Measurements from ENCODE around the gene CNTN1. TPM values are rescaled to one million over a fixed set of nuclear protein-coding genes. Genes with fewer than 3 reads are reported as not detected.
"Not testable (repeated sequence)": the region's sequence is repeated elsewhere in the genome, so short reads cannot be mapped to it uniquely, and the experiment has no call there.

Gene CNTN1
- total RNA-seq, 1 donor from 2014 or later: not detected

- H3K4me3 Mint-ChIP-seq: no peak overlapping the region
- H3K36me3 Mint-ChIP-seq (ENCODE audit: low read depth): no peaks in the 10 kb centered on the region
- H3K27me3 Mint-ChIP-seq (ENCODE audit: insufficient read depth): no peaks in the 10 kb centered on the region
- H3K9me3 Mint-ChIP-seq: no peaks in the 10 kb centered on the region
- H3K27ac Mint-ChIP-seq: no peak overlapping the region
- DNase-seq (ENCODE audit: low spot score): no peak
- no peaks in the 10 kb centered on the region for H3K4me1 Mint-ChIP-seq (ENCODE audit: low read depth)
- intact Hi-C loops (cut with micrococcal nuclease): no loop called here
These were observed 25.3 kb downstream of the CNTN1 start for GRCh38 chr12:40717576-40717975.

DNA sequence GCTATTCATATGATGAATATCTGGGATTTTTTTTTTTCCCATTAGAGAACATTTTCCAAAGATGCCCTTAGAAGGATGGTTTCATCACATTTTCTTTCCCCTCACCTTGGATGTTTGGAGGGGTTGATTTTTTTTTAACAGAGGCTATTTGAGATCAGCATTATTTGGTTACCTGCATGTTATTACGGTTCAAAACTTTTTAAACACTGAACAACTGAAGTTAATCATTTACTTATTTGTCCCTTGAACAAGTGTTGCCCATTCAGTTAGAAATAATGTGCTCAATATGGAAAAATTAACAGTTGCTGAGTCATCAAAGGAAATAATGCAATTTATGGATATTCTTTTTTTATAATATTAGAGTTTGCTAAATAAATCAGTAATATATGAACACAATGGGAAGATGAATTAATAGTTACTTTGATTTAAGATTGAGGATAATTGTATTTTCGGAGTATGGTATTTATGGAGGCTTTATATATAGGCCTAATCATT is 26.7 kb downstream of the CNTN1 start:
- no peak overlapping the region for H3K27ac Mint-ChIP-seq

DNA sequence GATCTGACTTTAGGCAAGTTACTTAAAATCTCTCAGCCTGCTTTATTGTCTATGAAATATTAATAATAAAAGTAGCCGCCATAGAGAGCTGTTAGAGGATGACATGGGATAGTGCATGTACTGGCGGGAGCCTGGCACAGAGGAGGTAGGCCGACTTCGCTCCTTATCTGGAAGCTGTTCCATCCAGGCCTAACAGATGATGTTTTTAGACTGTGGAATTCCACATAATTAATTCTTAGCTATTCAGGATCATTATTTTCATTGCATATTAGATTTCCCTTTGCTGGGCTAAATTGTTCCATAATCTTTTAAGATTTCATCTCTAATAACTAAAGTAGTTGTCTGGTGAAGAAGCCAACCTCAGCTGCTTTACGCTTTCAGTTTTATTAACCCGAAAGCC is 30.8 kb downstream of the CNTN1 start:
- Mint-ChIP-seq H3K4me1 (ENCODE audit: low read depth) (no peaks in the 10 kb centered on the region), H3K9me3 (no peaks in the 10 kb centered on the region), H3K36me3 (ENCODE audit: low read depth) (no peaks in the 10 kb centered on the region), H3K27me3 (ENCODE audit: insufficient read depth) (no peaks in the 10 kb centered on the region), H3K4me3 (no peak overlapping the region), H3K27ac (no peak overlapping the region)
- no peak for DNase-seq (ENCODE audit: low spot score)
- intact Hi-C loops (cut with micrococcal nuclease): no loop called here

More for the DNA sequence above, 26.7 kb downstream of the CNTN1 start:
- intact Hi-C loops (cut with micrococcal nuclease): no loop called here
- no peaks in the 10 kb centered on the region for H3K9me3 Mint-ChIP-seq
- no peak for DNase-seq (ENCODE audit: low spot score)
- no peaks in the 10 kb centered on the region for H3K36me3 Mint-ChIP-seq (ENCODE audit: low read depth)
- H3K4me3 Mint-ChIP-seq: no peak overlapping the region
- no peaks in the 10 kb centered on the region for H3K4me1 Mint-ChIP-seq (ENCODE audit: low read depth)
- H3K27me3 Mint-ChIP-seq (ENCODE audit: insufficient read depth): no peaks in the 10 kb centered on the region

- Mint-ChIP-seq H3K4me1 (ENCODE audit: low read depth) (no peaks in the 10 kb centered on the region), H3K9me3 (no peaks in the 10 kb centered on the region), H3K27ac (no peak overlapping the region), H3K27me3 (ENCODE audit: insufficient read depth) (no peaks in the 10 kb centered on the region), H3K36me3 (ENCODE audit: low read depth) (no peaks in the 10 kb centered on the region), H3K4me3 (no peak overlapping the region)
- intact Hi-C loops (cut with micrococcal nuclease): no loop called here
- DNase-seq (ENCODE audit: low spot score): no peak
These were observed 34.1 kb downstream of the CNTN1 start for GRCh38 chr12:40726366-40726765.

DNA sequence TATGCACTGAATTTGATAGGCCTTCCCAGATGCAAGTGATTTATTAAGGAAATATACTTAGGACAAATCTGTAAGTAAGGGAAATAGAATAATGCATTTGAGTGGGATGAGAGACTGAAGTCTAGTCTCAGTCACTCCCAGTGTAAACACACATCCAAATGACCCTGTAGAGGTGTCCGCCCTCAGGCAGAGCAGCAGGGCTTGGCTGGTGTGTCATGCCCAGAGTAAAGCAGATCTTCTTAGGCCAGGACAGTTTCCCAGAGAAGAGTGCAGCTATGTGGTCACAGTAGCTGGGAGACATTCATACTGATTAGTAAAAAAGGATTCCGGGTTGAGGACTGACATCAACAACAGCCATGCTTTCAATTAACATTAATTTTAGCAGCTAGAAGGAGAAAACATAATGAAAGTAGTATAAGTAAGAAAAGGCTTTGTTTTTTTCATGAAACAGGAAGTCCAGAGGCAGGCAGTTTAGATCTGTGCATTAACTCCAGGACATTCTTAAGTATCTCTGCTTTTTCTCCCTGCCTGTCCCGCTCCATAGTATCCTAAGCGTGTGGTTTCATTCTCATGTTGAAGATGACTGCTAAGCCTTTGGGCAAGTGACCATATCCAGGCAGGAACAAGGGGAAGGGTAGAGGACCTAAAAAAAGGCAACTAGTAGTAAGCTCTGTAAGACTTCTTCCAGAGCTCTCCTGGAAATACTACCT is 35.7 kb downstream of the CNTN1 start:
- intact Hi-C loops (cut with micrococcal nuclease): no loop called here
- Mint-ChIP-seq H3K4me3 (no peak overlapping the region), H3K27ac (no peak overlapping the region)

DNA sequence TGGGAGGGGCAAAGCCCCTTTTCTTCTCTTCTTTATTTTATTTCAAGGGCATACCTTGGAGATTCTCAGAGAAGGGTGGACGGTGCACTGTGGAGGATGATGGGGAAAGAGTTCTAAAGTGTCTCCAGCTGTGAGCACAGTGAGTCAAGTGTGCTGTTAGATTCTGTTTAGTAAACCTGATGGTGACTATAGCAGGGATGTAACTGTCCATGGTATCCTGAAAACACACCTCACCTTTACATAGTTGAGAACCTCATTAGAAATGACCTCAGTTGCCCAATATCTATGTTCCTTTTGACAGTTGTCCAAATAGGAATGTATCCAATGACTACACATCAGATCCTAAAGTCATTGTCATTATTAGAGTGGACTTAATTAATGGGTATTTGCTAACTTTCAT is 38.0 kb downstream of the CNTN1 start:
- intact Hi-C loops (cut with micrococcal nuclease): no loop called here
- Mint-ChIP-seq H3K4me3 (no peak overlapping the region), H3K36me3 (ENCODE audit: low read depth) (no peaks in the 10 kb centered on the region), H3K4me1 (ENCODE audit: low read depth) (no peaks in the 10 kb centered on the region), H3K27me3 (ENCODE audit: insufficient read depth) (no peaks in the 10 kb centered on the region), H3K27ac (no peak overlapping the region), H3K9me3 (no peaks in the 10 kb centered on the region)
- no peak for DNase-seq (ENCODE audit: low spot score)

More for the DNA sequence above, 35.7 kb downstream of the CNTN1 start:
- Mint-ChIP-seq H3K36me3 (ENCODE audit: low read depth) (no peaks in the 10 kb centered on the region), H3K4me1 (ENCODE audit: low read depth) (no peaks in the 10 kb centered on the region), H3K9me3 (no peaks in the 10 kb centered on the region), H3K27me3 (ENCODE audit: insufficient read depth) (no peaks in the 10 kb centered on the region)
- DNase-seq (ENCODE audit: low spot score): no peak

- DNase-seq (ENCODE audit: low spot score): no peak
- intact Hi-C loops (cut with micrococcal nuclease): no loop called here
- H3K4me3 Mint-ChIP-seq: no peak overlapping the region
- no peak overlapping the region for H3K27ac Mint-ChIP-seq
- H3K36me3 Mint-ChIP-seq (ENCODE audit: low read depth): no peaks in the 10 kb centered on the region
- no peaks in the 10 kb centered on the region for H3K4me1 Mint-ChIP-seq (ENCODE audit: low read depth)
- H3K27me3 Mint-ChIP-seq (ENCODE audit: insufficient read depth): no peaks in the 10 kb centered on the region
- no peaks in the 10 kb centered on the region for H3K9me3 Mint-ChIP-seq
These were observed 41.6 kb downstream of the CNTN1 start for GRCh38 chr12:40733871-40734270.

DNA sequence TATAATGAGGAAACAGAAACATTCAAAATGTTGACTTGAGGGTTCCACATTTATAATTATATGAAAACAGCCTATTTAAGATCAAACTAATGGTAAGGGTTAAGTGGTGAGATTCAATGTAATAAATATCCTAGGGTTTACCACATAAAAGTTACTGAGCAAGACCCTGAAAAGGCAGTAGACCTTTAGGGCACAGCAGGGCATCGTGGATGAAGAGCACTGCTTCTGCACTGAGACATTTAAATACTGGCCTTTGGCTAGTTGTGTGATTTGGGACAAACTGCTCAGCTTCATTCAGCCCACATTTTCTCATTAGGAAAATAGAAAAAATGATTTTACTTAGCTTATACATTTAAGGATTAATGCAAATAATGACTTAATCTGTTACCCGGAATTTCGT is 42.0 kb downstream of the CNTN1 start:
- Mint-ChIP-seq H3K4me1 (ENCODE audit: low read depth) (no peaks in the 10 kb centered on the region), H3K36me3 (ENCODE audit: low read depth) (no peaks in the 10 kb centered on the region), H3K27ac (no peak overlapping the region), H3K27me3 (ENCODE audit: insufficient read depth) (no peaks in the 10 kb centered on the region), H3K4me3 (no peak overlapping the region), H3K9me3 (no peaks in the 10 kb centered on the region)
- DNase-seq (ENCODE audit: low spot score): no peak
- intact Hi-C loops (cut with micrococcal nuclease): no loop called here

DNA sequence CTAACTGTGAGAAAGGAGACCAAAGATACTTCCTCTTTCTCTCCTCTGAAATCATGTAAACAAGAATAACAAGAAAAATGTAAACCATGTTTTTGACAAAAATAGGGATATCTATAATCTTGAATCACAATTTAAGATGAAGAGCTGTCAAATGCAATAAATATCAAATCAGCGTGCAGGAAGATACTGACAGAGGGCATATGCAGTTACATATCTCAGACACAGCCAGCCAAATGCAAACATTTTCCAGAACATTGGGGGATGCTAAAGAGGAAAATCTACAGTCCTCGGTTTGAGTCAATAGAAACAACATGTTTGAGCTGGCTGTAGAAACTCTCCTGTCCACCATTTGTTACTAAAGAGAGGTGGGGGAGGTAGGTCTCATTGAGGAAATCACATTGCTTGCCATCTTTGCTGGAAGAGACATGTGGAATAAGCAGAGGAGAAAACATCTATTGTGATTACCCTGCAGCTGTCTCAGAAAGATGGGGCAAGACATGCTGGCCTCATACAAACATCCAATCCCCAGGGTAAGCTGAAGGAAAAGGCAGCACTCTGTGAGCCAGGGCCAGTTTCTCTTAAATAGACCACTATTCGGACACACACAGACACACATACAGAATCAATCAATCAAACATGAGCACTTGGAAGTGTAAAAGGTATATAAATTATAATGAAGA is 43.5 kb downstream of the CNTN1 start:
- no peaks in the 10 kb centered on the region for H3K27me3 Mint-ChIP-seq (ENCODE audit: insufficient read depth)
- no peak overlapping the region for H3K4me3 Mint-ChIP-seq
- intact Hi-C loops (cut with micrococcal nuclease): no loop called here
- no peak overlapping the region for H3K27ac Mint-ChIP-seq
- no peaks in the 10 kb centered on the region for H3K4me1 Mint-ChIP-seq (ENCODE audit: low read depth)
- no peaks in the 10 kb centered on the region for H3K36me3 Mint-ChIP-seq (ENCODE audit: low read depth)
- no peak for DNase-seq (ENCODE audit: low spot score)
- H3K9me3 Mint-ChIP-seq: no peaks in the 10 kb centered on the region

DNA sequence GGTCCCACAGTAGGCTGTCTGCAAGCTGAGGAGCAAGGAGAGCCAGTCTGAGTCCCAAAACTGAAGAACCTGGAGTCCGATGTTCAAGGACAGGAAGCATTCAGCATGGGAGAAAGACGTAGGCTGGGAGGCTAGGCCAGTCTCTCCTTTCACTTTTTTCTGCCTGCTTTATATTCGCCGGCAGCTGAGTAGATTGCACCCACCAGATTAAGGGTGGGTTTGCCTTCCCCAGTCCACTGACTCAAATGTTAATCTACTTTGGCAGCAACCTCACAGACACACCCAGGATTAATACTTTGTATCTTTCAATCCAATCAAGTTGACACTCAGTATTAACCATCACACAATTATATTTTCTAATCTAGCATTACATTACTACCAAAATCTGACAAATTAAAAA is 45.2 kb downstream of the CNTN1 start:
- H3K9me3 Mint-ChIP-seq; DNase-seq (ENCODE audit: low spot score); H3K27ac Mint-ChIP-seq; intact Hi-C loops (cut with micrococcal nuclease); H3K4me3 Mint-ChIP-seq; H3K36me3 Mint-ChIP-seq (ENCODE audit: low read depth); H3K27me3 Mint-ChIP-seq (ENCODE audit: insufficient read depth); H3K4me1 Mint-ChIP-seq (ENCODE audit: low read depth): not testable (repeated sequence)

- Mint-ChIP-seq H3K9me3 (no peaks in the 10 kb centered on the region), H3K27ac (no peak overlapping the region), H3K4me3 (no peak overlapping the region), H3K4me1 (ENCODE audit: low read depth) (no peaks in the 10 kb centered on the region), H3K27me3 (ENCODE audit: insufficient read depth) (no peaks in the 10 kb centered on the region), H3K36me3 (ENCODE audit: low read depth) (no peaks in the 10 kb centered on the region)
- intact Hi-C loops (cut with micrococcal nuclease): no loop called here
- DNase-seq (ENCODE audit: low spot score): no peak
These were observed 46.6 kb downstream of the CNTN1 start for GRCh38 chr12:40738856-40739255.

DNA sequence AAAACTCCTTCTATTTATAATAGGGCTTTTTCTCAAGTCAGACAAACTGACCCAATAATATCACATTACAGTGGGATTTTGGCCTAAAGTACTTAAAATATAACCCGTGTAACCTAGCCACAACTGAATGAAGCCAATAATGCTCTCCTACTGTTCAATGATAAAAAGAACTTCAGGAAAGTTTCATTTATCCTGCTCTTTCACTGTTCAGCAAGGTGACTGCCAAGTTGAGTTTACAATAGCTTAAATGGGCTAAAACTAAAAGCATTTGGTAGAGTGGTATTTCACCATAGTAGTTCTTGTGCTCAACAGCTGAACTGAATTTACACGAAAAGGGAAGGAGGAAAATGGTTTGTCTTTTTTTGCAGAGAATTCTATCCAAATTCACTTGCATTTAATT is 49.8 kb downstream of the CNTN1 start:
- Mint-ChIP-seq H3K27me3 (ENCODE audit: insufficient read depth) (no peaks in the 10 kb centered on the region), H3K4me1 (ENCODE audit: low read depth) (no peaks in the 10 kb centered on the region), H3K36me3 (ENCODE audit: low read depth) (no peaks in the 10 kb centered on the region), H3K27ac (no peak overlapping the region), H3K4me3 (no peak overlapping the region), H3K9me3 (no peaks in the 10 kb centered on the region)
- intact Hi-C loops (cut with micrococcal nuclease): no loop called here
- DNase-seq (ENCODE audit: low spot score): no peak

- no peaks in the 10 kb centered on the region for H3K36me3 Mint-ChIP-seq (ENCODE audit: low read depth)
- H3K4me3 Mint-ChIP-seq: no peak overlapping the region
- no peaks in the 10 kb centered on the region for H3K9me3 Mint-ChIP-seq
- H3K4me1 Mint-ChIP-seq (ENCODE audit: low read depth): no peaks in the 10 kb centered on the region
- H3K27ac Mint-ChIP-seq: no peak overlapping the region
- intact Hi-C loops (cut with micrococcal nuclease): no loop called here
- DNase-seq (ENCODE audit: low spot score): no peak
- H3K27me3 Mint-ChIP-seq (ENCODE audit: insufficient read depth): no peaks in the 10 kb centered on the region
These were observed 53.1 kb downstream of the CNTN1 start for GRCh38 chr12:40745386-40745785.
